Measurements from ENCODE around the gene DMD. TPM values are rescaled to one million over a fixed set of nuclear protein-coding genes. Genes with fewer than 3 reads are reported as not detected.

DMD gene
- total and polyA plus RNA-seq, 2 of the 13 experiments (the other 11 are each of a cell fraction or from before 2014, with no cell fraction given) = 17.6 to 25.9 TPM

GRCh38 chrX:31168551-31168950 is 2042.8 kb downstream of the DMD start (continued):
- TF ChIP-seq, protein P1, sequence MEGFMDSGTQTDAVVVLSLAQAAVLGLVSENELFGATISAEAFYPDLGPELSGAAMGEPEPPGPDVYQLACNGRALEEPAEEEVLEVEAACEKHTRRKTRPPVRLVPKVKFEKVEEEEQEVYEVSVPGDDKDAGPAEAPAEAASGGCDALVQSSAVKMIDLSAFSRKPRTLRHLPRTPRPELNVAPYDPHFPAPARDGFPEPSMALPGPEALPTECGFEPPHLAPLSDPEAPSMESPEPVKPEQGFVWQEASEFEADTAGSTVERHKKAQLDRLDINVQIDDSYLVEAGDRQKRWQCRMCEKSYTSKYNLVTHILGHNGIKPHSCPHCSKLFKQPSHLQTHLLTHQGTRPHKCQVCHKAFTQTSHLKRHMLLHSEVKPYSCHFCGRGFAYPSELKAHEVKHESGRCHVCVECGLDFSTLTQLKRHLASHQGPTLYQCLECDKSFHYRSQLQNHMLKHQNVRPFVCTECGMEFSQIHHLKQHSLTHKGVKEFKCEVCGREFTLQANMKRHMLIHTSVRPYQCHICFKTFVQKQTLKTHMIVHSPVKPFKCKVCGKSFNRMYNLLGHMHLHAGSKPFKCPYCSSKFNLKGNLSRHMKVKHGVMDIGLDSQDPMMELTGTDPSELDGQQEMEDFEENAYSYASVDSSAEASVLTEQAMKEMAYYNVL (CRISPR knock-in tag; IDR thresholded peaks at IDR 0.05; ENCODE audit: borderline replicate concordance) = no peak
- TF ChIP-seq, protein P2, sequence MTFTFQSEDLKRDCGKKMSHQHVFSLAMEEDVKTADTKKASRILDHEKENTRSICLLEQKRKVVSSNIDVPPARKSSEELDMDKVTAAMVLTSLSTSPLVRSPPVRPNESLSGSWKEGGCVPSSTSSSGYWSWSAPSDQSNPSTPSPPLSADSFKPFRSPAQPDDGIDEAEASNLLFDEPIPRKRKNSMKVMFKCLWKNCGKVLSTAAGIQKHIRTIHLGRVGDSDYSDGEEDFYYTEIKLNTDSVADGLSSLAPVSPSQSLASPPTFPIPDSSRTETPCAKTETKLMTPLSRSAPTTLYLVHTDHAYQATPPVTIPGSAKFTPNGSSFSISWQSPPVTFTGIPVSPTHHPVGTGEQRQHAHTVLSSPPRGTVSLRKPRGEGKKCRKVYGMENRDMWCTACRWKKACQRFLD (CRISPR knock-in tag; IDR thresholded peaks at IDR 0.05; ENCODE audit: borderline replicate concordance) = no peak
- TF ChIP-seq ZNF460 (CRISPR knock-in tag; IDR thresholded peaks at IDR 0.05; ENCODE audit: borderline replicate concordance) (no peak), SMAD3 (CRISPR knock-in tag; IDR thresholded peaks at IDR 0.05) (no peak), TRIM22 (IDR thresholded peaks at IDR 0.05) (no peak), FOXK2 (IDR thresholded peaks at IDR 0.05) (no peak), NAIF1 (CRISPR knock-in tag; IDR thresholded peaks at IDR 0.05; ENCODE audit: borderline replicate concordance) (no peak)
- TF ChIP-seq, protein P3, sequence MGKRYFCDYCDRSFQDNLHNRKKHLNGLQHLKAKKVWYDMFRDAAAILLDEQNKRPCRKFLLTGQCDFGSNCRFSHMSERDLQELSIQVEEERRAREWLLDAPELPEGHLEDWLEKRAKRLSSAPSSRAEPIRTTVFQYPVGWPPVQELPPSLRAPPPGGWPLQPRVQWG (CRISPR knock-in tag; IDR thresholded peaks at IDR 0.05; ENCODE audit: borderline replicate concordance, low read depth) = no peak

DNA sequence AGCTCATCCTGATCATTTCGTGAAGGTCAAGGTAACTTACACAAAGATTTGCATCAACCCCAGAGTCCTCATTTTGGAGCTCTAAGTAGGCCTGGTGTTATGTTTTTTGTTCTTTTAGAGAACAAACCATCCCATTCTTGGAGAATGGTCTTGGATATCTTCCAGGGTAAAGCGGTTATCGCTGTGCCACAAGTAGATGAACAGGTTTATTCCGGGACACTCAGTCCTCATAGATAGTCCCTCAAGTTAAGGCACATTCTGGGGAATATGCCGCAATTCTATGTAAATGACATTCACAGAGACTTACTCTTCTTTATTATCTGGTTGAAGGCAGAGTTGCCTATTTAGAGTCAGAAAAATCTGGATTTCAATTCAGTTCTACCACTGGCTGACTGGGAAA is 2044.5 kb downstream of the DMD start:
- H4K20me1 ChIP-seq (ENCODE audit: insufficient read depth, low read length) = no peaks in the 10 kb centered on the region
- no peaks in the 10 kb centered on the region for H3K27me3 ChIP-seq (ENCODE audit: control insufficient read depth in 1 of 2, insufficient read depth in 2 of 2, low read length in 2 of 2)
- ChIA-PET POLR2A (no interaction called here), CTCF (ENCODE audit: low intra/inter-chr PET ratio, low total read pairs) (no interaction called here)
- no peak overlapping the region for H3K27ac ChIP-seq (ENCODE audit: extremely low read length, insufficient read depth, low read length)
- H3K9ac ChIP-seq (ENCODE audit: insufficient read depth, low read depth, low read length) = no peak overlapping the region
- H3K4me2 ChIP-seq (ENCODE audit: low read depth, low read length) = no peak overlapping the region
- no peaks in the 10 kb centered on the region for H3K9me3 ChIP-seq (ENCODE audit: low read length)
- intact Hi-C loops (cut with micrococcal nuclease; ENCODE audit: unreplicated experiment) (no loop called here), in situ Hi-C loops (cut with HindIII; ENCODE audit: extremely low pct_ligation_motif_present, low pct_unique_long_range_greater_than_20kb) (no loop called here)
- peak; percentile 47 for FAIRE-seq
- no peak overlapping the region for H3K4me3 ChIP-seq (replicated peaks in 1 of 3; ENCODE audit: insufficient read depth in 1 of 3, low read depth in 2 of 3, low read length in 3 of 3)
- no peak for ATAC-seq
- H3K36me3 ChIP-seq (replicated peaks in 1 of 2; ENCODE audit: control insufficient read depth in 1 of 2, insufficient read depth in 2 of 2, low read length in 2 of 2) = peaks cover 0 to 14% of the 10 kb centered on the region in 2 experiments; a peak in 1 of 5 replicates
- 98% methylated on average over 4 of the region's 5 CpGs for WGBS (ENCODE audit: low lambda C conversion rate)
- no peaks in the 10 kb centered on the region for H3K79me2 ChIP-seq (ENCODE audit: insufficient read depth, low read length)
- no peak overlapping the region for H2AFZ ChIP-seq (ENCODE audit: low read length)
- no TSS peak for BruUV-seq (replicated peaks)
- DNase-seq (ENCODE audit: low spot score) = no peak
- H3K4me1 ChIP-seq (ENCODE audit: insufficient read depth, low read length) = peaks cover 22% of the 10 kb centered on the region
- TF ChIP-seq KMT2B (CRISPR knock-in tag; IDR thresholded peaks at IDR 0.05) (no peak), BORCS8-MEF2B (CRISPR knock-in tag; IDR thresholded peaks at IDR 0.05) (no peak), SNRNP70 (IDR thresholded peaks at IDR 0.05; ENCODE audit: low read depth, low read length) (no peak), STAT5B (CRISPR knock-in tag; IDR thresholded peaks at IDR 0.05) (no peak), SIN3B (IDR thresholded peaks at IDR 0.05; ENCODE audit: low read length) (no peak), ZNF264 (CRISPR knock-in tag; IDR thresholded peaks at IDR 0.05) (no peak), CSRNP1 (CRISPR knock-in tag; IDR thresholded peaks at IDR 0.05) (no peak), ZNF598 (CRISPR knock-in tag; IDR thresholded peaks at IDR 0.05; ENCODE audit: borderline replicate concordance) (no peak), ZNF570 (CRISPR knock-in tag; IDR thresholded peaks at IDR 0.05; ENCODE audit: borderline replicate concordance) (no peak), EED (CRISPR knock-in tag; IDR thresholded peaks at IDR 0.05) (no peak), FOXA1 (IDR thresholded peaks at IDR 0.05) (no peak), FOXA1 (CRISPR knock-in tag; IDR thresholded peaks at IDR 0.05) (no peak)

Measured in HepG2 (cell line).